A204.1 (cell line): ENCODE measurements around the gene GAK.

ENCODE experiments used
- FAIRE-seq: peaks from 2 replicates; lab custom pipeline; 2012; peaks lifted over from hg19 to GRCh38; lab: Jason Lieb, UNC

Gene GAK

GRCh38 chr4:887034-887763 is 44.9 kb downstream of the GAK start:
- FAIRE-seq = no peak

GRCh38 chr4:886244-886643 is 45.9 kb downstream of the GAK start:
- no peak for FAIRE-seq

GRCh38 chr4:885353-885752 is 46.8 kb downstream of the GAK start:
- FAIRE-seq = no peak

- FAIRE-seq = no peak
Measured at GRCh38 chr4:884896-885295, 47.2 kb downstream of the GAK start.

- FAIRE-seq = no peak
Measured at GRCh38 chr4:884259-884658, 47.9 kb downstream of the GAK start.

GRCh38 chr4:883377-884095 is 48.6 kb downstream of the GAK start:
- no peak for FAIRE-seq

GRCh38 chr4:882646-883045 is 49.5 kb downstream of the GAK start:
- no peak for FAIRE-seq

- FAIRE-seq = no peak
Measured at GRCh38 chr4:881709-882108, 50.4 kb downstream of the GAK start.

GRCh38 chr4:880684-881405 is 51.3 kb downstream of the GAK start:
- FAIRE-seq = no peak

- no peak for FAIRE-seq
Measured at GRCh38 chr4:879729-880077, 52.4 kb downstream of the GAK start.

- FAIRE-seq = no peak
Measured at GRCh38 chr4:878796-879728, 53.1 kb downstream of the GAK start.

GRCh38 chr4:877502-877901 is 54.6 kb downstream of the GAK start:
- no peak for FAIRE-seq

GRCh38 chr4:876780-877179 is 55.3 kb downstream of the GAK start:
- no peak for FAIRE-seq

- no peak for FAIRE-seq
Measured at GRCh38 chr4:875818-876423, 56.2 kb downstream of the GAK start.

GRCh38 chr4:874971-875817 is 56.9 kb downstream of the GAK start:
- no peak for FAIRE-seq

GRCh38 chr4:874056-874455 is 58.1 kb downstream of the GAK start:
- no peak for FAIRE-seq

GRCh38 chr4:872241-872981 is 59.7 kb downstream of the GAK start:
- no peak for FAIRE-seq

- FAIRE-seq = no peak
Measured at GRCh38 chr4:871484-871883, 60.6 kb downstream of the GAK start.

- no peak for FAIRE-seq
Measured at GRCh38 chr4:870951-871350, 61.2 kb downstream of the GAK start.

- no peak for FAIRE-seq
Measured at GRCh38 chr4:869776-870175, 62.3 kb downstream of the GAK start.
